Activated T-helper 9 cell treated with anti-CD3 and anti-CD28 coated beads, Interleukin-2, amount 50 U/mL, for 16 hours (primary cell): Measurements from ENCODE around the gene NEDD4L.
"Not testable (repeated sequence)": the region's sequence is repeated elsewhere in the genome, so short reads cannot be mapped to it uniquely, and the experiment has no call there.

Source experiments
- DNase-seq: peaks from one replicate; pipeline ENCODE4 v3.0.0-alpha.2; 2020; ENCODE audit warnings: low read depth

NEDD4L gene

GRCh38 chr18:58027341-58027740 lies 16.7 kb upstream of the NEDD4L start:
- DNase-seq = no peak

GRCh38 chr18:58028109-58028784 lies 15.8 kb upstream of the NEDD4L start:
- no peak for DNase-seq

DNA sequence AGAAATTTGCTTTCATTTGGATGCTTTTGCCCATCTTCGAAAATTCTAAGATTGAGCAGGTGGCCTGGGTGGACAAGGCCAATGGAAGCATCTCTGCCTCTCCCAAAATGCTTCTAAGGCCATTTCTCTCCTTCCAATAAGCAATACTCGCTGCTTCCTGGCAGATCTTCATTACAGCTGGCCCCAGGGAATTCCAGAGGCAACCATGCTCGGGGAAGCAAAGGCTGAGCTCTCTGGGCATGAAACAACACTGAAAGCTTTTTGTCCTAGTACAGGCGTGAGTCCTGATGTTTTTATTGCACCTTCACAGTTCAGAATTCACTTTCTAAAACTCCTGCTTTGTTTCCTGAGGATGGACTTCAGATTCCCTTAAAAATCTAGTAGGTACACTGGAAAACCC lies 11.8 kb upstream of the NEDD4L start:
- DNase-seq = no peak

GRCh38 chr18:58033216-58033615 lies 10.8 kb upstream of the NEDD4L start:
- DNase-seq = no peak

- no peak for DNase-seq
Measured at GRCh38 chr18:58034370-58034769, 9.7 kb upstream of the NEDD4L start.

DNA sequence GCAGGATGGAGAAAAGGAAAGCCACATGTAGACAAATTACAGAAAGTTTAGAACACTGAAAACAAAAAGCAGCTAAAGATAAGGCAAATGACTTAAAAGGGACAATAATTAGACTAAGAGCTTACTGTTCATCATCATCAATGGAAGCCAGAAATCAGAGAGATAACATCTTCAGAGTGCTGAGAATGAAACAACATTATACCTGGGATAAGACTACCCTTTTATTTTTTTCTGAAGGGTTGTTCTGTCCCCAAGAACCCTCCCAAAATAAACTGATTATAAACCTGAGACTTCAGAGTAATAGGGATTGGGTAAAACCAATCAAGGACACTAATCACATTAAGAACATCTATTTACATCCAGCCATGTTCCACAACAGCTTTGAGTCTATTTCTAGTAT lies 6.9 kb upstream of the NEDD4L start:
- no peak for DNase-seq

- DNase-seq = no peak
Measured at GRCh38 chr18:58038063-58038462, 6.0 kb upstream of the NEDD4L start.

GRCh38 chr18:58041633-58042032 lies 2.4 kb upstream of the NEDD4L start:
- no peak for DNase-seq

GRCh38 chr18:58042826-58043490 lies 1.1 kb upstream of the NEDD4L start:
- no peak for DNase-seq

DNA sequence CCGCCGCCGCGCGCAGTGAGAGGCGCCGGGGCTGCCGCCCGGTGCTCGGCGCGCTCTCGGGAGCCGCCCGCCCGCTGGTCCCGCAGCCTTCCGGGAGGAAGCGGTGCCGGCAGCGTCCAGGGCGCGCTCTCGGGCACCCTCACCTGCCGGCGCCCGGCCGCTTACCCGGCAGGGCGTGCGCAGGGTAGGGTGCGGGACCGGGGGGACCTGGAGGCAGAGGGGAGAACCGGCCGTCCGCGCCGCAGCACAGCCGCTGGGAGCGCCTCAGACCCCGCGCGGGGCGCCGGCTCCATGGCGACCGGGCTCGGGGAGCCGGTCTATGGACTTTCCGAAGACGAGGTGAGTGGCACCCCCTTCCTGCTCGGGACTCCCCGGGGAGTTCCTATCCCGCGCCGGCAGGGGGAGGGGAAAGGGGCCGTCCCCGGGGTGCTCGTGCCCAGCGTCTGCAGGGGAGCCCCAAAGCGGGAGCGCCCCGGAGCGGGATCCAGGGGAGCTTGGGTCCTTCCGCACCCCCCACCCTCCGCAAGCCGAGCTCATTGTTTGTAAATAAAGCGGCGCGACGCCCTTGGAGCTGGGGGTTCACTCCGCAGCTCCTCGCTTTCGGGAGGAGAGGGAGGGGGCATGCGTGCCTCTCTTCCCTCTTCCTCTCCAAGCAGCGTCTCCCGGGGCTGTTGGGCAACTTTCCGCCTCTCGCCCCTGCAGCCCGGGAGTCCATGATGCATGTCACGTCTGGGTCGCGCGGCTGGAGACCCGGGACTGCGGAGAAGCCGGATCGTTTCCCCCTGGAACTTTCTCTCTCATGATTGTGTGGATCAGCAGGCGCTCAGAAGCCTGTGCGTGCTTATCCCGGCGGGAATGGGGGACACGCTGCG lies 580 bp downstream of the NEDD4L start:
- peak; percentile 23 for DNase-seq

DNA sequence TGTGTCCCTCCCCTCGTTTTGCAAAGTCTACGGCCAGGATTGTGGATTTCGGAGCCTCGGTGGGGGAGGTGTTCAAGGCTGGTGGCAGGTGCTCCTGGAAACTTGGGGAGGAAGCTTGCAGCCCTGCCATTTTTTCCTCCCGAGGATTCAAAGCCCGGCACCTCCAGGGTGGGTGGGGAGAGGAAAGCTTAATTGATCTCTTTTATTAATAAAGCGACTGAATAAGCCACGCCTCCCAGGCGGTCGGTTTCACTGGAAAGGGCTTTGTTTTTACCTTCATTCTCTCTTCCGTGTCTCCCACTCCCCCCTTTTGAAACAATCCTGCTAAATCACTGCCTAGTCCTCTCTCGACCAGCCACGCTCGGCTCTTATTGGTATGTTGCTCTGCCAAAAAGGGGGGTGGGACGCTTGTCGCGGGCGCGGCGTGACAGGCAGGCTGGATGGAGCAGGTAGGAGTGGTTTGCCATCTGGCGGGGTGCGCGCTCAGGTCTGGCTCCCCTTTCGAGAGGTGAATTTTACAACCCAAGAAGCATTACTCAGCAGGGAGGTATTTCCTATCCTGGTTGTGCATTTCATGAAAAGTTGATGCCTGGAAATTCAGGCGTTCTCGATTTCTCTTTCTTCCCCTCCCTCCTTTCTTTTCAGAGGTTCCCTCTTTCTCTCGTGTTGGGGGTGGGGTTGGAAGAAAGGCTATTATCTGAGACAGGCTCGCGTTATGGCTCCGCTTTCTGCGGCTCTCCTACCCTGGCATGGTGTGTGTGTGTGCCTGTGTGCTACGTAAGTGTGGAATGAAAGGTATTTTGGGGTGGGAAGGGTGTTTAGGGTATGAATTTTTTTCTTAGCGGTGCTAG lies 1.4 kb downstream of the NEDD4L start:
- no peak for DNase-seq

- no peak for DNase-seq
Measured at GRCh38 chr18:58046093-58046793, 2.2 kb downstream of the NEDD4L start.

DNA sequence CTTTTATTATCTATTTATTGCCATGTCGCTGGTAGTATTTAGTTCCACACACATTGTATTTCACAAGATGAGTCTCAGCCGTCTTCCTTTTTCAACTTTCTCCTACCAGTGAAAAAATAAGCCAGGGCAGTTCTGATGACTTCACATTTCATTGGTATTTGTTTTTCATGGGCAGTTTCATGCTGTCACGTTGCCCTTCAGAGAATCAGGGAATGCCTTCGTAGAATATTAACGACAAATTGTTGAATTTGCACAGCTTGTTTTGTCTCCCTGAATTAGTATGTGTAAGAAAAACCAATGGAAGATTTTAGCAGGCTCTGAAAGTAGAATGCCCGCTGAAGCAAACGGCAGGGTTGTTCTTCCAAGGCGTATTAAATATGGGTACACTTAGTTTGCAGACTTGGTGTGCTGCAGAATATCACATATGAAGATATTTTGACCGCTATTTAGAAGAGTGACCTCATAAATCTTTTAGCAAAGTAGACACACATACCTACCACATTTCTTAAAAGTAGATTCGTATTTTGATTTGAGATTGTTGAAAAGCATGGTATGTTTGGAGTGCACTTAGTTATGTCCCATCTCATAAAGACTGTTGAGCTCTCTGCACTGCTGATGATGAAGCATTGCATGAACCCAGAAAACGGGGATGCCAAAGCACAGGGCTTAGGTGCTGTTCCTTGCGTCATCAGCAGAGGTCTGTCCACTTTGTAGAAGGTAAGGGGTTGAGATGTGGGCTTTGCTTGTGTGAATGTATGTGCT lies 2.9 kb downstream of the NEDD4L start:
- no peak for DNase-seq

DNA sequence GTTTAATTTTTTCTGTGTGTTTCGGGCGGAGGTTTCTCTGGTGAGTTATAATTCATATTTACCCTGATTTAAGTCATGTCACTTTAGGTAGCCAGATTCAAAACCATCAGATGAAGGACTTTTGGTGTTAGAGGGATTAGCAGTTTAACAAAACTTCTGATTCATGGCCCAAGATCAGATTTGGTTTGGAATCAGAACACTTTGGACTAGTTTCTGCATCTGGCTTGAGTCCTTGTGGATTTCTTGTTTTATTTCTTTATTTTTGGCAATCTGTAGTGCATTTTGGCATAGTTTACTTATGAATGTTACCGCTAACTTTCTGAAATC lies 3.5 kb downstream of the NEDD4L start:
- DNase-seq = no peak

DNA sequence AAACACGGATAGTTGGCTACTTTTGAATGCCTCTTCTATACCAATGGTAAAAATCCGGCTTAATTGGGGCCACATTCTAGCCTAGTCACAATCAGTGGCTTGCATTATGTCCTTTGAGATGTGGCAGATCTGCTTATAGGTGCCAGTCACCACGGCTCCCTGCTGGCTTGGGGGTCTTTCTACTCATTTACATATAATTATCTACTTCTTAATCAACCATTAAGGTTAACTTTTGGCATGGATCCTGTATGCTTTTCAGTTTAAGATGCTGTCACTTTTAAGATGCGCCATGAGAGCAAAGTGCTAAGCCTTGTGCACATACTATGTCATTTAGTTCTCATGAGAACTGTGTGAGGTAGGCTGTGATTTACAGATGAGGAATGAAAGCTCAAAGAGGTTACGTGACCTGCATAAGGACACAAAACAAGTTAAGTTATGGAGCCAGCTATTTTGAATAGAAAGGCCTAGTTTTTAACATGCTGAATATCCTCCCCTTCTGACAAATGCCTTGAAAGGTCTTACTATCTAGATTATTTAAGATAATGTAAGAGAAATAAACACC lies 4.1 kb downstream of the NEDD4L start:
- no peak for DNase-seq

DNA sequence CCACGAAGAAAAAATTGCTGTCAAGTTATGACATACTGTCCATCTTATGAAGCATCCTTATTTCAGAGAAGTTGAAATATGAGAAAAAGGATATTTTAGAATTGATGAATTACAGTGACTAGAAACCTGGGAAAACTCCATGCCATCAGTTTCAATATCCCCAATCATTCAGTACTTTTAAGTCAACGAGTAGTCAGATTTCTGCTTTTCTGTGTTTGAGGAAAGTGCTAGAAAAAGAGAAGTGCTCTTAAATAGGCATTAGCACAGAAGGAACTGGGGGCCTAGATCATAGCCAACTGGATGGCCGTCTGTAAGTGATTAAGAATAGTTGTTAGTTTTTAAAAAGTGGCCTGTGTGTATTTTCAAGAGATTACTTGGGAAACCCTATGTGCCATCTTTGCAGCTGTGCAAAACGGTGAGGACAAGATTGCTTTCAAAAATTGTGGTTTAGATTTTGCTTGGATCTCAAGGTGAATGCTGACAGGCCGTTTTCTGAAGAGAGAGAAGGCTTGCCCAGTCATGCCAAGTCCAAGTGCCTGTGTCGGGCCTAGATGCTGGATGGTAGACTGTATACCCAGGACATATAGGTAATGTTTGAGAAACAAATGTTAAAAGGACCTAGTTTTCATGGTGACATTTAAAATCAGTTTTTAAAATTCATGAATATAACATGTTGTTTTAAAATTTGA lies 5.1 kb downstream of the NEDD4L start:
- no peak for DNase-seq

DNA sequence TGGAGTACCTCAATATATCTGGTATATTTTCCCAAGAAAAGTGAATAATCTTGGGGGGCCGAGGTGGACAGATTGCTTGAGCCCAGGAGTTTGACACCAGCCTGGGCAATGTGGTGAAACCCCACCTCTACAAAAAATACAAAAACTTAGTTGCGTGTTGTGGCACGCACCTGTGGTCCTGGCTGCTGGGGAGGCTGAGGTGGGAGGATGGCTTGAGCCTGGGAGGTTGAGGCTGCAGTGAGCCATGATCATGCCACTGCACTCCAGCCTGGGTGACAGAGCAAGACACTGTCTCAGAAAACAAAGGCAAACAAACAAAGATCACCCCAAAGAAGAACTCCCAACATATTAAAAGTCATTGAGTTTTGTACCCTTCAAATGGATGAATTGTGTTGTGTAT lies 6.9 kb downstream of the NEDD4L start:
- not testable (repeated sequence) for DNase-seq

DNA sequence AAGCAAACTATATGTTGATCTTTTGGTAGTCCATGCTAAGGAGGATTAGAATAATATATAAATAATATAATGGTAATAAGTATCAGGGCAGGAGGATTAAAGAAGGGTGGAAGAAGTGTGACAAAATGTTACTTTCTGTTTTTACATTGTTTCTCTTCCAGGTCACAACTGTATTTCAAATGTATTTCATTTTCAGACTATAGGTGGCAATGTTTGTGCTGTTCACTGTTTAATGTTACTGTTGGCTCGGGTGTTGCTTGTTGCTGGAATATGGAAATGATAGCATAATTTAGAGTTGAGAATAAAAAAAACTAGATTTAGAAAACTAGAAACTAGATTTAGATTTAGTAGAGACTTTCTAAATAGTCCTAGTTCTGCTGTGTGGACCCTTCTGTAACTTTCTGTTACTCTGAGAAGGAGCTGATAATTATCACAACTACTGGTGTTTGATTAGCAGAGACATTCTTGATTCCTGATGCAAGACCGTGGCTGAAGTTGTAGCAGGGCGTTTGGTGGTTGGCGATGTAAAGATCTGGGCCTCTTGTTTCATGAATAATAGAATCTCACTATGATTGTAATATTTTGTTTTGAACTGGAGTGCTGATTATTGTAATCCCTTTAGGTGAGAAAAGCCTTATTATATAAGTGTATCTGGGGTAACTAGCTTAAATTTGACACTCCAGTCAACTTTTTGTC lies 7.9 kb downstream of the NEDD4L start:
- DNase-seq = no peak

DNA sequence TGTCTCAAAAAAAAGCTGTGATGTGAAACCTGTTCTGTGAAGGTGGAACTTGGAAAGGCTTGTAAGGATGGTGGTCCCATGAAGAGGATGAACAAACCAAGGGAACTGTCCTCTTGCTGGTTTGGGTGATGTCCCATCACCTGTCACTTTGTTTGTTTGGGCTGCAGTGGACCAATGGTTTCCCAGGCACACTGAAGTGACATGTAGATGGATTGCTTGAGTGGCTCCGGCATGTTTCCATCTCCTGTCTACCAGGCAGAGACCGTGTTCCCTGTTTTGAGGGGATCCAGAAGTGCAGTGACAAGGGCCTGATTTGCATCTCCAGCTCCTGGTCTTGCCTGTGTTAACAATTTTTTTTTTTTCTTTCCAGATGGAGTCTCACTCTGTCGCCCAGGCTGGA lies 8.9 kb downstream of the NEDD4L start:
- DNase-seq = no peak
